IMR-90 (cell line): Measurements from ENCODE around the gene CYTH4. TPM values are rescaled to one million over a fixed set of nuclear protein-coding genes. Genes with fewer than 3 reads are reported as not detected.

ENCODE experiments used
- ATAC-seq: fragments of 200-7000 bp; cut with Tn5 transposase; 2 replicates; pipeline ENCODE4 v1.9.1; 2020; ENCODE audit warnings: low read depth, mild to moderate bottlenecking, moderate library complexity
- BruUV-seq: library from RNA; stranded (reverse); fragments of 400-500 nt; replicated peaks from 2 replicates; lab custom pipeline; 2021; lab: Mats Ljungman, UMichigan
- CTCF ChIA-PET: fragments of 300-600 bp; formaldehyde crosslinking; extraction: SDS; loops from one replicate; lab custom pipeline; 2021; ENCODE audit warnings: antibody characterized with exemption; lab: Yijun Ruan, JAX
- POLR2A ChIA-PET: fragments of 300-600 bp; sonication (Branson Sonifier 250); formaldehyde crosslinking; loops from one replicate; lab custom pipeline; 2022; ENCODE audit warnings: antibody characterized with exemption; ENCODE audit not compliant: unreplicated experiment; lab: Charles Lee
- DNase-seq: peaks from one replicate; pipeline ENCODE4 v3.0.0; 2013
- H2AFZ ChIP-seq: replicated peaks from 2 replicates; pipeline ENCODE3; 2013; ENCODE audit warnings: low read length, mild to moderate bottlenecking; ENCODE audit not compliant: poor library complexity
- H2AK5ac ChIP-seq: 2 replicates; pipeline ENCODE4 v1.6.1; 2013; ENCODE audit warnings: low read depth, low read length, inconsistent platforms
- H2AK9ac ChIP-seq: replicated peaks from 2 replicates; pipeline ENCODE3; 2013; ENCODE audit warnings: mild to moderate bottlenecking, low read depth, low read length, moderate library complexity; ENCODE audit not compliant: poor library complexity
- H2BK120ac ChIP-seq: 2 replicates; pipeline ENCODE4 v1.6.1; 2013; ENCODE audit warnings: low read depth, low read length, inconsistent platforms
- H2BK15ac ChIP-seq: 3 replicates; pipeline ENCODE4 v1.6.1; 2013; ENCODE audit warnings: low read depth, low read length, inconsistent platforms
- H2BK20ac ChIP-seq: 2 replicates; pipeline ENCODE4 v1.6.1; 2013; ENCODE audit warnings: low read depth, mild to moderate bottlenecking, inconsistent platforms, low read length, moderate library complexity
- H2BK5ac ChIP-seq: 2 replicates; pipeline ENCODE4 v1.6.1; 2013; ENCODE audit warnings: mild to moderate bottlenecking, low read depth, low read length, inconsistent platforms; ENCODE audit not compliant: poor library complexity, severe bottlenecking
- H3K14ac ChIP-seq: replicated peaks from 2 replicates; pipeline ENCODE4 v1.6.1; 2013; ENCODE audit warnings: low read depth, low read length, inconsistent platforms
- H3K18ac ChIP-seq: 2 replicates; pipeline ENCODE4 v1.6.1; 2013; ENCODE audit warnings: low read depth, low read length, control low read depth
- H3K23ac ChIP-seq: 2 replicates; pipeline ENCODE4 v1.6.1; 2013; ENCODE audit warnings: low read depth, low read length, inconsistent platforms
- H3K27ac ChIP-seq: 2 replicates; pipeline ENCODE4 v1.5.1; 2013; ENCODE audit warnings: mild to moderate bottlenecking, control low read depth, low read length; ENCODE audit not compliant: insufficient read depth
- H3K27me3 ChIP-seq: 2 replicates; pipeline ENCODE4 v1.6.1; 2013; ENCODE audit warnings: low read length; ENCODE audit not compliant: control insufficient read depth, insufficient read depth
- H3K36me3 ChIP-seq: 2 replicates; pipeline ENCODE4 v1.6.1; 2013; ENCODE audit warnings: low read length, mixed read lengths; ENCODE audit not compliant: control insufficient read depth, insufficient read depth
- H3K4ac ChIP-seq: 2 replicates; pipeline ENCODE4 v1.6.1; 2013; ENCODE audit warnings: low read depth, low read length, inconsistent platforms
- H3K4me1 ChIP-seq: 2 replicates; pipeline ENCODE4 v1.6.1; 2013; ENCODE audit warnings: low read length, mixed read lengths; ENCODE audit not compliant: control insufficient read depth, insufficient read depth
- H3K4me2 ChIP-seq: 2 replicates; pipeline ENCODE4 v1.6.1; 2013; ENCODE audit warnings: low read depth, mild to moderate bottlenecking, control low read depth, low read length, moderate library complexity
- H3K4me3 ChIP-seq: 2 replicates; pipeline ENCODE4 v1.5.1; 2013; ENCODE audit warnings: low read depth, mild to moderate bottlenecking, control low read depth, low read length, moderate library complexity; ENCODE audit not compliant: insufficient read depth
- H3K56ac ChIP-seq: 2 replicates; pipeline ENCODE4 v1.6.1; 2013; ENCODE audit warnings: low read length, inconsistent platforms; ENCODE audit not compliant: insufficient read depth; ENCODE audit errors: extremely low read depth
- H3K79me1 ChIP-seq, 2 experiments: 2 replicates each; pipeline ENCODE4 v1.6.1; 2013; ENCODE audit warnings: low read length in 2 of 2, inconsistent platforms in 1 of 2, low read depth in 1 of 2
- H3K9ac ChIP-seq: 2 replicates; pipeline ENCODE4 v1.6.1; 2013; ENCODE audit warnings: low read depth, low read length, control low read depth
- H3K9me1 ChIP-seq: 2 replicates; pipeline ENCODE4 v1.6.1; 2013; ENCODE audit warnings: low read length, inconsistent platforms; ENCODE audit not compliant: insufficient read depth
- H3K9me3 ChIP-seq: 2 replicates; pipeline ENCODE4 v1.6.1; 2013; ENCODE audit warnings: low read length; ENCODE audit not compliant: control insufficient read depth, insufficient read depth
- H4K20me1 ChIP-seq: 2 replicates; pipeline ENCODE4 v1.6.1; 2013; ENCODE audit warnings: low read length, inconsistent platforms; ENCODE audit not compliant: insufficient read depth
- H4K5ac ChIP-seq: 2 replicates; pipeline ENCODE4 v1.6.1; 2013; ENCODE audit warnings: mild to moderate bottlenecking, low read depth, low read length, control low read depth
- H4K8ac ChIP-seq, 2 experiments: 2 replicates each; pipeline ENCODE4 v1.6.1; 2013; ENCODE audit warnings: low read depth in 2 of 2, low read length in 2 of 2, control low read depth in 1 of 2, inconsistent platforms in 1 of 2
- H4K91ac ChIP-seq: 2 replicates; pipeline ENCODE4 v1.6.1; 2013; ENCODE audit warnings: low read depth, low read length, inconsistent platforms; ENCODE audit not compliant: insufficient read depth
- BHLHE40 ChIP-seq: fragments of 150-350 bp; IDR thresholded peaks from 2 replicates; pipeline ENCODE4 v1.6.1; 2016; ENCODE audit warnings: mild to moderate bottlenecking, low read depth, low read length
- CEBPB ChIP-seq: IDR thresholded peaks from 2 replicates; pipeline ENCODE4 v1.6.1; 2012; ENCODE audit warnings: low read depth, low read length, improper control_type of control experiment
- CHD1 ChIP-seq: IDR thresholded peaks from 2 replicates; pipeline ENCODE4 v1.6.1; 2012; ENCODE audit warnings: low read depth, low read length, improper control_type of control experiment
- CTCF ChIP-seq: conservative IDR thresholded peaks from 2 replicates; pipeline ENCODE4 v1.5.1; 2012; ENCODE audit warnings: mild to moderate bottlenecking, low read depth, low read length, improper control_type of control experiment
- ELK1 ChIP-seq: fragments of 150-350 bp; IDR thresholded peaks from 2 replicates; pipeline ENCODE4 v1.6.1; 2016; ENCODE audit warnings: low read depth, mild to moderate bottlenecking, low read length, moderate library complexity, borderline replicate concordance
- FOS ChIP-seq: fragments of 150-350 bp; IDR thresholded peaks from 2 replicates; pipeline ENCODE4 v1.6.1; 2016; ENCODE audit warnings: low read depth, low read length
- MAZ ChIP-seq: IDR thresholded peaks from 2 replicates; pipeline ENCODE4 v1.6.1; 2012; ENCODE audit warnings: low read depth, mild to moderate bottlenecking, low read length, improper control_type of control experiment, moderate library complexity, borderline replicate concordance
- MXI1 ChIP-seq: IDR thresholded peaks from 2 replicates; pipeline ENCODE4 v1.6.1; 2012; ENCODE audit warnings: low read depth, mild to moderate bottlenecking, low read length, moderate library complexity, borderline replicate concordance
- NFE2L2 ChIP-seq: fragments of 150-350 bp; IDR thresholded peaks from 2 replicates; pipeline ENCODE4 v1.6.1; 2016; ENCODE audit warnings: low read depth, mild to moderate bottlenecking, low read length
- POLR2A ChIP-seq: IDR thresholded peaks from 2 replicates; pipeline ENCODE4 v1.6.1; 2012; ENCODE audit warnings: mild to moderate bottlenecking, low read depth, low read length
- RAD21 ChIP-seq: IDR thresholded peaks from 2 replicates; pipeline ENCODE4 v1.6.1; 2012; ENCODE audit warnings: low read length, improper control_type of control experiment
- RCOR1 ChIP-seq: IDR thresholded peaks from 2 replicates; pipeline ENCODE4 v1.6.1; 2012; ENCODE audit warnings: mild to moderate bottlenecking, low read length, improper control_type of control experiment; ENCODE audit not compliant: insufficient replicate concordance
- RFX5 ChIP-seq: IDR thresholded peaks from 2 replicates; pipeline ENCODE4 v1.8.0; 2012; ENCODE audit warnings: low read depth, mild to moderate bottlenecking, low read length, moderate library complexity
- SMC3 ChIP-seq: fragments of 150-350 bp; IDR thresholded peaks from 2 replicates; pipeline ENCODE4 v1.6.1; 2016; ENCODE audit warnings: low read depth, mild to moderate bottlenecking, antibody characterized with exemption, low read length, moderate library complexity
- USF2 ChIP-seq: fragments of 150-350 bp; IDR thresholded peaks from 2 replicates; pipeline ENCODE4 v1.6.1; 2017; ENCODE audit warnings: mild to moderate bottlenecking, antibody characterized with exemption, low read length, low read depth
- WGBS, 2 experiments: methylation state at CpG; one replicate each; pipeline versions ENCODE4 v1.1.5 to v1.1.7; 2013; ENCODE audit warnings: missing lambda C conversion rate in 2 of 2; ENCODE audit not compliant: insufficient read length in 1 of 2; ENCODE audit errors: extremely low coverage in 2 of 2; 5-methylcytosine and 5-hydroxymethylcytosine counted together
- dilution Hi-C: fragments of 300-500 bp; cut with HindIII; formaldehyde crosslinking; loops from one replicate; pipeline ENCODE4 v1.14.3; 2018; ENCODE audit warnings: low sequenced_read_pairs; ENCODE audit not compliant: unreplicated experiment
- in situ Hi-C: fragments of 300-500 bp; cut with MboI; formaldehyde crosslinking; loops from 3 replicates; pipeline ENCODE4 v1.14.3; 2019; ENCODE audit warnings: low sequenced_read_pairs, inconsistent platforms, mixed read lengths
- intact Hi-C: fragments of 100-400 bp; cut with micrococcal nuclease; formaldehyde crosslinking; loops from 2 replicates; pipeline ENCODE4 v1.10.0; 2022
- polyA plus RNA-seq, 3 experiments: library from polyadenylated mRNA; depleted of rRNA; stranded (reverse); fragments of >200 nt; gene quantifications; 2 replicates each; pipeline ENCODE4 v1.2.3, GENCODE V29; 2012; ENCODE audit warnings: low replicate concordance in 1 of 3
- total RNA-seq: library from RNA; depleted of rRNA; stranded (reverse); fragments of >200 nt; gene quantifications from 2 replicates; pipeline ENCODE4 v1.2.3, GENCODE V29; 2012

The CYTH4 gene
- total and polyA plus RNA-seq, 2 of the 4 experiments (the other 2 are of a cell fraction) = 0.36 to 0.55 TPM

- ChIA-PET CTCF (interaction anchor here (0.6 to 0.8 kb wide), 3 partner anchors 96 to 141 kb away, joined by 3 to 5 read pairs (median 4); no protein-coding TSS in a partner anchor), POLR2A (no interaction called here)
- no peaks in the 10 kb centered on the region for H3K79me1 ChIP-seq
- no peak overlapping the region for H3K18ac ChIP-seq
- no peak overlapping the region for H3K23ac ChIP-seq
- H4K5ac ChIP-seq = no peak overlapping the region
- intact Hi-C loops = loop anchor here (1.0 to 5.0 kb wide), 3 partner anchors 112 to 220 kb away; no protein-coding TSS in a partner anchor
- no peak overlapping the region for H4K8ac ChIP-seq
- in situ Hi-C loops = loop anchor here (5.0 kb wide), 1 partner anchor 140 kb away; no protein-coding TSS in a partner anchor
- peak overlapping the region; percentile 13 for H3K4ac ChIP-seq
- H2AFZ ChIP-seq = peak overlapping the region; percentile 71
- DNase-seq (peak; percentile 88), ATAC-seq (peak; percentile 98)
- no peak overlapping the region for H2BK15ac ChIP-seq
- H3K36me3 ChIP-seq = no peaks in the 10 kb centered on the region
- no peak overlapping the region for H3K4me2 ChIP-seq
- peak overlapping the region; percentile 65; the same call in 1 of the 2 replicates for H2AK5ac ChIP-seq
- no TSS peak for BruUV-seq
- dilution Hi-C loops = no loop called here
- peaks cover 17% of the 10 kb centered on the region for H3K4me1 ChIP-seq
- H3K27ac ChIP-seq = no peak overlapping the region
- H2BK120ac ChIP-seq = peak overlapping the region; percentile 50
- H3K9me3 ChIP-seq = no peaks in the 10 kb centered on the region
- H3K56ac ChIP-seq = no peak overlapping the region
- no peaks in the 10 kb centered on the region for H3K27me3 ChIP-seq
- no peak overlapping the region for H3K9ac ChIP-seq
- no peaks in the 10 kb centered on the region for H4K20me1 ChIP-seq
- 43% methylated on average over 9 of the region's 11 CpGs; no CpG with 5 or more reads in 1 of the 2 experiments for WGBS, 2 experiments
- H2BK5ac ChIP-seq = no peak overlapping the region
- no peak overlapping the region for H2BK20ac ChIP-seq
- H3K9me1 ChIP-seq = no peaks in the 10 kb centered on the region
- no peak overlapping the region for H2AK9ac ChIP-seq
- no peak overlapping the region for H3K14ac ChIP-seq
- H3K4me3 ChIP-seq = no peak overlapping the region
- no peak overlapping the region for H4K91ac ChIP-seq
- 0 out of 2 replicates have a peak, but pooled peaks have one; percentile 14 for TF ChIP-seq NFE2L2
- TF ChIP-seq CEBPB = no peak
- TF ChIP-seq CTCF = peak; percentile 98
- no peak for TF ChIP-seq MXI1
- no peak; the same call in 1 of the 2 replicates for TF ChIP-seq CHD1
- peak; percentile 100 for TF ChIP-seq RAD21
- 0 out of 2 replicates have a peak, but pooled peaks have one; percentile 25 for TF ChIP-seq FOS
- TF ChIP-seq MAZ = peak; percentile 39
- TF ChIP-seq RFX5 = no peak
- peak; percentile 100 for TF ChIP-seq SMC3
- no peak for TF ChIP-seq BHLHE40
- no peak for TF ChIP-seq ELK1
- no peak for TF ChIP-seq RCOR1
- TF ChIP-seq POLR2A = peak; percentile 68
- no peak for TF ChIP-seq USF2
Observed at GRCh38 chr22:37316875-37317371, 34.6 kb downstream of the CYTH4 start.
